ENCODE results near the gene LRRC4B.

LRRC4B gene

DNA sequence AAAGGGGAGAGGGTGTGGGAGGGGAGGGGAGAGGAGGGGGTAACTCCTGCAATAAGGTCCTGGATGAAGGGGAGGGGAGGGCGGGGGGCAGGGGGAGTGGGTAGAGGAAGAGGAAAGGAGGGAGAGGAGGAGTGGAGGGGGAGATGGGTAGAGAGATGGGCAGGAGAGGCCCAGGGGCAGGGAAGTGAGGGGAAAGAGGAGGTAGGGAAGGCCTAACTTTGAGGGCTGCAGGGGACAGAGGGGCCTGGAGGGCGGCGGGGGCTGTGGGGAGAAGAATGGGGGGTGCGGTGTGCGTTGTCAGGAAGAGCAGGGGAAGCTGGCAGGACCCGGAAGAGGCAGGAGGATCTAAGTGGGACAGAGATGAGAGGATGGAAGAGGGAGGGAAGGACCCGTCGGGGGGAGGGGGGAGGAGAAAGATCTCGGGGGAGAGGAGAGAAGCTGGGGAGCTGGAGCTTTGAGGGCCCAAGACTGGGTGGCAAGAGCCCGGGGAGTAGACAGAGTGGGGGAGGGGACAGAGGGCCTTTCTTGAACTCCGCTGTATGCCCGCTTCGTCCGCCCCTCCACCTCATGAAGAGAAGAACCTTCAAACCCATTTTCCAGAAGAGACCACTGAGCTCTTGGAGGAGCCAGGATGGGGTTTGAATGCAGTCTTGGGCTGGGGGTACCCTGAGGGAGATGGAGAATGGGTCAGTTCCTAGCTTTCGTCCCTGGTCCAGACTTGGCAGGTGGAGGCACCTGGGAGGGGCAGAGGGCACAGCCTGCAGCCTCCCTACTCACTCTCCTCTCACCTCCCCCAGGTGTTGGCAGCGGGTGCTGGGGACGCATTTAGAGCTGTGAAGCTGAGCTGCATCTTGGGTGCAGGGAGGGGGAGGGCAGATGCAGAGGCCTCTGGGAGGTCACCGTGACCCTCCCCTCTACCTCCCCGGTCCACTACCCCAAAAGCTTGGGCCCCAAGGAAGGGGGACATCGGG, 778 bp upstream of the LRRC4B start:
- no peak for DNase-seq (ENCODE audit: low read depth in 2 of 2)
- TF ChIP-seq, protein P1, sequence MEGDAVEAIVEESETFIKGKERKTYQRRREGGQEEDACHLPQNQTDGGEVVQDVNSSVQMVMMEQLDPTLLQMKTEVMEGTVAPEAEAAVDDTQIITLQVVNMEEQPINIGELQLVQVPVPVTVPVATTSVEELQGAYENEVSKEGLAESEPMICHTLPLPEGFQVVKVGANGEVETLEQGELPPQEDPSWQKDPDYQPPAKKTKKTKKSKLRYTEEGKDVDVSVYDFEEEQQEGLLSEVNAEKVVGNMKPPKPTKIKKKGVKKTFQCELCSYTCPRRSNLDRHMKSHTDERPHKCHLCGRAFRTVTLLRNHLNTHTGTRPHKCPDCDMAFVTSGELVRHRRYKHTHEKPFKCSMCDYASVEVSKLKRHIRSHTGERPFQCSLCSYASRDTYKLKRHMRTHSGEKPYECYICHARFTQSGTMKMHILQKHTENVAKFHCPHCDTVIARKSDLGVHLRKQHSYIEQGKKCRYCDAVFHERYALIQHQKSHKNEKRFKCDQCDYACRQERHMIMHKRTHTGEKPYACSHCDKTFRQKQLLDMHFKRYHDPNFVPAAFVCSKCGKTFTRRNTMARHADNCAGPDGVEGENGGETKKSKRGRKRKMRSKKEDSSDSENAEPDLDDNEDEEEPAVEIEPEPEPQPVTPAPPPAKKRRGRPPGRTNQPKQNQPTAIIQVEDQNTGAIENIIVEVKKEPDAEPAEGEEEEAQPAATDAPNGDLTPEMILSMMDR (IDR thresholded peaks at IDR 0.05; ENCODE audit: low read depth, low read length), result no peak
- H3K4me3 ChIP-seq (replicated peaks in 1 of 2; ENCODE audit: low read depth in 2 of 2, low read length in 2 of 2), result no peak overlapping the region

DNA sequence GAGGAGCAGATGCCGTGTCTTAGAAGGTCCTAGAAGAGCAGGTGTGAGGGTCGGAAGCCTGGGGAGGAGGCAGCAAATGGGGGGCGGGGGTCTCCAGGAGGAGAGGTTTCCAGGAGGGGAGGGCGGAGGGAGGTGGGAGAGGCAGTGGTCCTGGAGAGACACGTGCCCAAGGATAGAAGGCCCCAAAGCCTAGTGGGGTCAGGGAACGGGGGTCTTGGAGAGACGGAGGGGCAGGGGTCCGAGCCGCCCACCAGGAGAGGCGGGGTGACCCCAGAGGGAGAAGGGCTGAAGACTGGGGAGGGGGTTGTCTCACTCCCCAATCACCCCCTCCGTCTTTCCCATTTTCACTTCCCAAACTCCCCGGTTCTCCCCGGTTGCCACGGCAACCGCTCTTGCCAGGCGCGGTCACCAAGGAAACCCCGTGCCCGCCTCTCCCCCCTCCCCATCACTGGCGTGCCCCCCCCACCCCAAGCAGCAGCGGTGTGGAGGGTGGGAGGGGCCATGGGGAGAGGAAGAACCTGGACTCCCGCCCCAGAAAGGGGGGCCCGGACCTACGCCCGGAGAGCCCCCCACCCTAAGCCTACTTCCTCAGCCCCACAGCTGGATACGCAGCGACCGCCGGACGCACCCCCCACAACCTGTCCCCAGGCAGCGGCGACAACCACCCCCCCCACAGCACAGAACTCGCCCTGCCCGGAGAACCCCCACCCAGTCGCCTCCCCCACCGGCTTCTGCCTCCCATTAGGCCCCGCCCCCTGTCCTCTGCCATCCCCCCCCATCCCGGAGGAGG, 988 bp downstream of the LRRC4B start:
- DNase-seq (ENCODE audit: low read depth in 2 of 2), result no peak
- H3K4me3 ChIP-seq (replicated peaks in 1 of 2; ENCODE audit: low read depth in 2 of 2, low read length in 2 of 2), result no peak overlapping the region
- TF ChIP-seq, protein P1 (IDR thresholded peaks at IDR 0.05; ENCODE audit: low read depth, low read length), result no peak

DNA sequence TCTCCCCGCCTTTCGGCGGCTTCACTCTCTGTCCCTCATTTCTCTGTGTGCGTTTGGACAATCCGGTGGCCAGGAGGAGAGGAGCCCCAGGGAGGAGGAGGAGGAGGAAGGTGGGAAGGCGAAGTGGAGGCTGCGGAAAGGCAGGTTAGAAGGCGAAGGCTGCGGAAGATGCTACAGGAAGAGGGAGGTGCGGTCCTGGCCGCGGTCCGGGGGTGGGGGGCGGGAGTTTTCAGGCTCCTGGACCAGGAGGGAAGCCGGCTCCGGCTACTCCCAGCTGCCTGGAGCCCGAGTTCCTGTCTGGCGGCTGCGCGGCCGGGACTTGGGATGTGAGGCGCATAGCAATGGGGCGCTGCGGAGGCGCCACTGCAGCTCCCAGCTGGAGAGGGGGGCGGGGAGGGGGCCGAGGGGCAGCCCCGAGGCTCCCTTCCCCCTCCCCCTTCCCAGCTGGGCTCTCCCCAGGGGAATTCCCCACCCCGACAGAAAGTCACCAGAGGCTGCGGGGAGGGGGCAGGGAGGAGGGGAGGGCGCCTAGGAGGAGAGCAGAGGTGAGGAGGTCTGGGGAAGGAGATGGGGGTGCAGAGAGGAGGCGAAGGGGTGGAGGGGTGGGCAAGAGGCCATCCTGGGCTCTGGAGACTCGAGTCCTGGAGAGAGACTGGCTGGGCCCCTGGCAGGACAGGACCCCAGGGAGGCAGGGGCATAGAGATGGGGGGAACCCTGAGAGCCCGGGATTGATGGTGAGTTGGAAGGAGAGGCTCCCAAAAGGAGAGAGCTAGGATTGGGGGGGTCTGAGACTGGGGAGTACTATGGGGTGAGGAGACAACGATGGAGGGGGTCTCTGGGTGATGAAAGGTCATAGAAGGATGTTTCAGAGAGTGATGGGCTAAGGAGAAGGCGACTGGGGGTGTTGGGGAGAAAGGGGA, 2.0 kb downstream of the LRRC4B start:
- no peak overlapping the region for H3K4me3 ChIP-seq (replicated peaks in 1 of 2; ENCODE audit: low read depth in 2 of 2, low read length in 2 of 2)
- DNase-seq (ENCODE audit: low read depth in 2 of 2), result no peak
- TF ChIP-seq, protein P1 (IDR thresholded peaks at IDR 0.05; ENCODE audit: low read depth, low read length), result no peak

DNA sequence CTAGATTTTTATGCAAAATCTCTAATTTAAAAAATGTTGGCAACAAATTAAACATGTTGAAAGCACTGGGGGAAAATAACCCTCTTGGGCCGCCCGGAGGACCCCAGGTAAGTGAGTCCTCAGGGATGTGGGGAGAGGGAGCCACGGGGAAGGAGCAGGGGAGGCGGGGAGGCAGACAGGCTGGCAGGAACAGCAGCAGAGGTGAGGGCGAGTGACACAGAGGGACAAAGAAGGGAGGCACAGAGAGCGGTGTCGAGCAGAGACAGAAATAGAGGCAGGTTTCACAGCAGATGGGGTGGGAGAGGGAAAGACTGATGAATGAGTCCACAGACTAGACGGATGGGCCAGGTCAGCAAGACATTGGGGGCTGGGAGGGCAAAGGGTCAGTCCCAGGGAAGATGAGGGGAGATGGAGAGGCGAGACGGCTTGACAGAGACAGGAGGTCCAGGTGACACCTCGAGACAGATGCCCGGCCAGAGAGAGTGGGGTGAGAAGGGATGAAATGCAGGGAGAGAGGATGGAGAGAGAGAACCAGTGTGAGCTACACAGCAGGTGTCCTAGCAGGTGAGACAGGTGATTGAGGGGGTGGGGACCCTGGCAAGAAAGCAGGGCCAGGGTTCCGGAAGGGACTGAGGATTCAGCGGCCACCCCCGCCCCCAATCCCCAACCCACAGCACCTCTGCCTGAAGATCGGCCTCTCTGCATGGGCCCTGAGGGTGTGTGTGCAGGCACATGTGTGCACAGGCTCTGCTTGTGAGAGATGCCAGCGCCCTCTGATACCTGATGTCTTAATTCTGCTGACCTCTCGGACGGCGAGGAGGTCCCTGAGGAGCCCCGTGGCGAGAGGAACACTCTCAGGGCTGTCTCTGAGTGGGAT, 3.8 kb downstream of the LRRC4B start:
- no peak overlapping the region for H3K4me3 ChIP-seq (replicated peaks in 1 of 2; ENCODE audit: low read depth in 2 of 2, low read length in 2 of 2)
- no peak for DNase-seq (ENCODE audit: low read depth in 2 of 2)
- TF ChIP-seq, protein P1 (IDR thresholded peaks at IDR 0.05; ENCODE audit: low read depth, low read length), result no peak

DNA sequence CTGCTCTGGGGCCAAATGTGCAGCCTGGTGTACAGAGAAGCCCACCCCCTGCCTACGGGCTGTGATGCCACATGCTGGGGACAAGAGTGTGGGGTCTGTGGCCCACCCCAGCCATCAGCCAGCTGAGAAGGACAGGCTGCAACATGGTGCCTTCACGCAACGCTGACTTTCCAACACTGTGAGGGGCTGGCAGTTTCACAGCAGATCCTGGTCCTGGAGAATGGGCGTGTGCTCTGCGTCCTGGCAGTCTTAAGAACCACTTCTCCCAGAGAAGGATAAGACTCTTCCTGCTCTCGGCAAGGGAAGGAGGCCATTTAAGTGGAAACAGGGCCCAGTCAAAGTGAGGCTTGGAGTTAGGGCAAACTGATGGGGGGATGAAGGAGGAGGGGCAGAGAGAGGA, 4.6 kb downstream of the LRRC4B start:
- no peak overlapping the region for H3K4me3 ChIP-seq (replicated peaks in 1 of 2; ENCODE audit: low read depth in 2 of 2, low read length in 2 of 2)

More for the DNA sequence above, 4.6 kb downstream of the LRRC4B start:
- no peak for DNase-seq (ENCODE audit: low read depth in 2 of 2)
- TF ChIP-seq, protein P1 (IDR thresholded peaks at IDR 0.05; ENCODE audit: low read depth, low read length), result no peak
